Endothelial cell (in vitro differentiated cells): ENCODE results near the gene TATDN2. TPM values are rescaled to one million over a fixed set of nuclear protein-coding genes. Genes with fewer than 3 reads are reported as not detected.

Experiments
- DNase-seq: peaks from one replicate; pipeline ENCODE4 v3.0.0; 2021; ENCODE audit warnings: low spot score
- H3K27ac Mint-ChIP-seq: one replicate; pipeline ENCODE4 v1.8.0; 2021; ENCODE audit warnings: mixed read lengths, inconsistent platforms; ENCODE audit not compliant: unreplicated experiment
- H3K27me3 Mint-ChIP-seq: one replicate; pipeline ENCODE4 v1.8.0; 2021; ENCODE audit warnings: mild to moderate bottlenecking, moderate library complexity, mixed read lengths, inconsistent platforms; ENCODE audit not compliant: unreplicated experiment
- H3K36me3 Mint-ChIP-seq: one replicate; pipeline ENCODE4 v1.8.0; 2021; ENCODE audit warnings: mild to moderate bottlenecking, low read depth, mixed read lengths, inconsistent platforms; ENCODE audit not compliant: unreplicated experiment
- H3K4me1 Mint-ChIP-seq: one replicate; pipeline ENCODE4 v1.8.0; 2021; ENCODE audit warnings: mild to moderate bottlenecking, mixed read lengths, inconsistent platforms; ENCODE audit not compliant: unreplicated experiment
- H3K4me3 Mint-ChIP-seq: one replicate; pipeline ENCODE4 v1.8.0; 2021; ENCODE audit warnings: mild to moderate bottlenecking, mixed read lengths, inconsistent platforms; ENCODE audit not compliant: unreplicated experiment
- H3K9me3 Mint-ChIP-seq: one replicate; pipeline ENCODE4 v1.8.0; 2021; ENCODE audit warnings: mixed read lengths, inconsistent platforms; ENCODE audit not compliant: unreplicated experiment
- CTCF ChIP-seq: fragments of 200-600 bp; sonication (generic); IDR thresholded peaks from one replicate; pipeline ENCODE4 v1.5.0; 2021; ENCODE audit warnings: antibody characterized with exemption; ENCODE audit not compliant: unreplicated experiment
- total RNA-seq: library from RNA; stranded (reverse); fragmentation: NEBNext Ultra II Directional; extraction: Animal tissue kit (Norgen Biotek cat#: 25700); gene quantifications from one replicate; pipeline ENCODE4 v1.2.1, GENCODE V29; 2021; ENCODE audit not compliant: unreplicated experiment

TATDN2 gene
- total RNA-seq, 1 donor from 2014 or later, result 41.2 TPM

GRCh38 chr3:10229576-10229975 lies 18.7 kb upstream of the TATDN2 start:
- H3K9me3 Mint-ChIP-seq, result no peaks in the 10 kb centered on the region
- no peak for DNase-seq
- H3K4me3 Mint-ChIP-seq, result no peak overlapping the region
- peaks cover 24% of the 10 kb centered on the region for H3K4me1 Mint-ChIP-seq
- H3K27ac Mint-ChIP-seq, result no peak overlapping the region
- TF ChIP-seq CTCF, result no peak
- H3K27me3 Mint-ChIP-seq, result peaks cover 2% of the 10 kb centered on the region
- H3K36me3 Mint-ChIP-seq, result no peaks in the 10 kb centered on the region

GRCh38 chr3:10232137-10232536 lies 16.1 kb upstream of the TATDN2 start:
- Mint-ChIP-seq H3K27ac (no peak overlapping the region), H3K36me3 (peaks cover 6% of the 10 kb centered on the region), H3K9me3 (no peaks in the 10 kb centered on the region), H3K4me3 (no peak overlapping the region), H3K27me3 (peaks cover 2% of the 10 kb centered on the region), H3K4me1 (peaks cover 15% of the 10 kb centered on the region)
- no peak for DNase-seq
- TF ChIP-seq CTCF, result no peak

GRCh38 chr3:10233988-10234387 lies 14.3 kb upstream of the TATDN2 start:
- peaks cover 14% of the 10 kb centered on the region for H3K36me3 Mint-ChIP-seq
- TF ChIP-seq CTCF, result no peak
- no peak overlapping the region for H3K4me3 Mint-ChIP-seq
- no peak overlapping the region for H3K27ac Mint-ChIP-seq
- H3K27me3 Mint-ChIP-seq, result peaks cover 4% of the 10 kb centered on the region
- H3K4me1 Mint-ChIP-seq, result peaks cover 8% of the 10 kb centered on the region
- no peaks in the 10 kb centered on the region for H3K9me3 Mint-ChIP-seq
- no peak for DNase-seq

GRCh38 chr3:10234526-10235230 lies 13.6 kb upstream of the TATDN2 start:
- DNase-seq, result no peak
- no peak overlapping the region for H3K4me3 Mint-ChIP-seq
- H3K27ac Mint-ChIP-seq, result no peak overlapping the region
- no peak for TF ChIP-seq CTCF
- H3K4me1 Mint-ChIP-seq, result peaks cover 5% of the 10 kb centered on the region
- peaks cover 17% of the 10 kb centered on the region for H3K36me3 Mint-ChIP-seq
- no peaks in the 10 kb centered on the region for H3K9me3 Mint-ChIP-seq
- peaks cover 4% of the 10 kb centered on the region for H3K27me3 Mint-ChIP-seq

GRCh38 chr3:10235551-10235950 lies 12.7 kb upstream of the TATDN2 start:
- Mint-ChIP-seq H3K4me1 (peaks cover 5% of the 10 kb centered on the region), H3K4me3 (no peak overlapping the region), H3K27ac (no peak overlapping the region), H3K36me3 (peaks cover 17% of the 10 kb centered on the region), H3K9me3 (no peaks in the 10 kb centered on the region), H3K27me3 (peaks cover 4% of the 10 kb centered on the region)
- no peak for TF ChIP-seq CTCF
- no peak for DNase-seq
